Activated CD8-positive, alpha-beta memory T cell treated with anti-CD3 and anti-CD28 coated beads for 1 hour (primary cell): ENCODE results near the gene MARK3.

Source experiments
- DNase-seq, 2 donors: peaks; one replicate each; pipeline ENCODE4 v3.0.0-alpha.2; 2020; ENCODE audit warnings: low read depth in 1 of 2; ENCODE audit errors: extremely low read depth in 1 of 2

MARK3 gene

GRCh38 chr14:103433916-103434563 lies 48.8 kb downstream of the MARK3 start:
- no peak for DNase-seq

- no peak for DNase-seq
These were observed 49.7 kb downstream of the MARK3 start for GRCh38 chr14:103434868-103435442.

GRCh38 chr14:103436533-103436932 lies 51.3 kb downstream of the MARK3 start:
- no peak for DNase-seq

GRCh38 chr14:103442288-103442687 lies 57.1 kb downstream of the MARK3 start:
- no peak for DNase-seq

GRCh38 chr14:103443111-103443510 lies 57.9 kb downstream of the MARK3 start:
- DNase-seq: no peak

- no peak for DNase-seq
These were observed 59.8 kb downstream of the MARK3 start for GRCh38 chr14:103444837-103445524.

GRCh38 chr14:103445806-103446205 lies 60.6 kb downstream of the MARK3 start:
- DNase-seq: no peak

GRCh38 chr14:103448097-103448496 lies 62.9 kb downstream of the MARK3 start:
- DNase-seq: no peak

- no peak for DNase-seq
These were observed 64.5 kb downstream of the MARK3 start for GRCh38 chr14:103449634-103450161.

GRCh38 chr14:103450416-103450815 lies 65.2 kb downstream of the MARK3 start:
- no peak for DNase-seq

GRCh38 chr14:103451401-103451800 lies 66.2 kb downstream of the MARK3 start:
- DNase-seq: no peak

GRCh38 chr14:103453791-103454190 lies 68.6 kb downstream of the MARK3 start:
- DNase-seq: no peak

- DNase-seq: no peak
These were observed 71.1 kb downstream of the MARK3 start for GRCh38 chr14:103456167-103456835.

GRCh38 chr14:103460415-103460814 lies 75.2 kb downstream of the MARK3 start:
- no peak for DNase-seq

GRCh38 chr14:103463149-103463548 lies 77.9 kb downstream of the MARK3 start:
- no peak for DNase-seq

DNA sequence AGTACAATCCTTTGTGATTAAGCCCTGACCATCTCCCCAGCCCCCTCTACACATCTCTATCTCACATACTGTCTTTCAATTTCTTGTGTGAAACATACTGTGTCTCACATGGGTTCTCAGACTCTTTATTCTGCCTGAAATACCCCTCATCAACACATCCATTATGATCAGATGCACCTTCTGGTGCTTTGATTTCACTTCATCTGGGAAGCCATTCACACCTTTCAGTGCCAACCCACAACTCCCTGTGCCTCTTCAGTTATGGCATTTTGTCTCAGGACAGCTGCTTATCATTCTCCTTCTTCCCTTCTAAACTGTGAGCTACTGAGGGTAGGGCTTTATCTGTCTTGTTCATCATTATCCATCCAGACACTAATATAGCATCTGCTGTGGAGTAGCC lies 78.6 kb downstream of the MARK3 start:
- no peak for DNase-seq

- no peak for DNase-seq
These were observed 87.7 kb downstream of the MARK3 start for GRCh38 chr14:103472939-103473338.

GRCh38 chr14:103474893-103475292 lies 89.7 kb downstream of the MARK3 start:
- DNase-seq: no peak

DNA sequence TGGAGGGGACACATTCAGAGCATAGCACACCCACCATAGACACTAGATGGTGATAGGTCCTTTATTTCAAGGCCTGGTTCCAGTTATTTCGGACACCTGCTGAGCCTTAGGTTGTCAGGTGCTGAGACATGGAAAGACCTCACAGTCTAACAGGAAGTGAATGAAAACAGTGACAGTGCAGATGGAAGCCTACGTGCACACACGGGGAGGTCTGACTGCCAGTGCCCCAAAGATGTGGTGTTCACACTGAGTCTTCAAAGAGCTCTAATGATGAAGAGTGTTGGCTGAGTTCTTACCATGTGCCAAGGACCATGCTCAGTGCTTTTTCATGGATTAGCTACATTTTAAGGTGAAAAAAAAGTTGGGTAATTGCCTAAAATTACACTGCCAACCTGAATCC lies 90.8 kb downstream of the MARK3 start:
- no peak for DNase-seq

DNA sequence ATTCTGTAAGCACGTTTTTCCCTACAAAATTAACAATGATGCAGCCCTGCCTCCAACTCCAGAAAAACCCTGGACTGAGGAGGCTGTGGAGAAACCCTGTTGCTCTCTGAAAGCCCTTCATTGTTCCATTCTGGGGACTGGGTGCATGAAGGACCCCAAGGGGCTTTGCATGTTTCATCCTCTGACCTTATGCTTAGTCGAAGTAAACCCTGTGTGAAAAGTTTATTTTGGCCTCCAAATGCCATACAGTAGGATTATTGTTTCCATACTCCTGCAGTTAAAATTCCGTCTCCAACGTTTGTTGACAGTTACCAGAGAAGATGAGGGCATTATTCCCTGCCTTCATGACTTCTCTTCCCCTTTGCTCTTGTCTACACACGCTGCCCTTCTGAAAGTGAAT lies 91.4 kb downstream of the MARK3 start:
- DNase-seq: no peak

DNA sequence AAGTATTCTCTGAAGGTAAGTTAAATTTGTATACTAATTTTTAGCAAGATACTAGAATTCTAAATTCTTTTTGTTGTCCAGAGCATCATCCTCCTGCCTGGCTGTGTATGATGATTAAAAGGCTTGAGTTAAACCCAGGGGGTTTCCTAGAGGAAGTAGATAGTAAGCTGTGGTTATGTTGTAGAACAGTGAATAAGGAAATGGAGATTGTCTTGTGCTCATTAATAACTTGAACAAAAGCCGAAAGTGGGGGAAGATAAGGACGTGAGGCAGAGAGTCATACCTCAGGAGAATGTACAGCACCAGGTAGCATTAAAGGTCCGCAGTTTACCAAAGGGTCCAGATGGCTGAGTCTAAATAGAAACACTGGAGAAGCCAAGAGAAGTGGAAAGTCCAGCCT lies 95.4 kb downstream of the MARK3 start:
- no peak for DNase-seq

DNA sequence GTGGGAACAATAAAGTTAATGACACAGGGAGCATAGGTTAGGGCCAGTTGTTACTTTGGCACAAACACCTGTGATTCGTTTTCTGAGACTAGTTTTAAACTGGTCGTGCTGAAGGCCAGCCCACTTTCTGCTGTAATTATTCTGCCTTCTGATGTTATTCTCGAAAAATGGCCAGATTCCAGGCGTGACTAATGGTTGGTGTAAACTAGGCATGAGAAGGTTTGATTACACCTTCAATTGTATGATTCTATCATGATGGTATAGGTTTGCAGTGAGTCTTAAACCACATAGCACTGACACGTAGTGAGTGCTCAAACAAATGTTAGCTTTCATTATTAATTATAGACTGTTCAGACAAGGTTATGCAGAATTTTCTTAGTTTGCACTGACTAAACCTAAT lies 98.4 kb downstream of the MARK3 start:
- DNase-seq: no peak
